H54 (cell line): ENCODE measurements around the gene DCUN1D3.
"Not testable (repeated sequence)": the region's sequence is repeated elsewhere in the genome, so short reads cannot be mapped to it uniquely, and the experiment has no call there.

Experiments used
- DNase-seq: peaks from one replicate; pipeline ENCODE4 v3.0.0; 2011; ENCODE audit warnings: low spot score, mixed read lengths; ENCODE audit not compliant: insufficient read length
- FAIRE-seq: peaks from 3 replicates; lab custom pipeline; 2011; peaks lifted over from hg19 to GRCh38; lab: Jason Lieb, UNC
- POLR2A ChIP-seq: IDR thresholded peaks from 2 replicates; pipeline ENCODE4 v1.6.1; 2011; ENCODE audit warnings: low read depth, mild to moderate bottlenecking, low read length

Gene DCUN1D3

DNA sequence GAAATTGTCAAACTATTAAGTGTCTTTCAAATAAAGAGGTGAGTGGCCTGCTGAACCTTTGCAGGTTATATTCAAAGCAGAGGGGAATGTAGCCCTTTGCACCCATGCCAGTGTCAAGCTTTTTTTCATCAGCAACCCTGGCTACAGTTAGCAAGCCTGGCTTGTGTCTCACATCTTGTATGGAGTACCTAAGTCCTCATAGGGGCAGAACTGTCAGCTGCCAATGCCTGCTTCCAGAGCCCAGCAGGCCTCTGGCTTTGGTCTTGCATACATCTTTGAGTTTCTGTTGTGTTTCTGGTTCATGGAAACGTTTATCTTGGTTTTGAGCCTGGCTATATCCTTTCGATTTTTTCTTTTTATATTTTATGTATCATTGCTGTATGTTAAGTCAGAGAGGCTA lies 67.1 kb downstream of the DCUN1D3 start:
- no peak for TF ChIP-seq POLR2A
- FAIRE-seq = no peak
- no peak for DNase-seq

GRCh38 chr16:20830372-20830771 lies 69.8 kb downstream of the DCUN1D3 start:
- FAIRE-seq (no peak), DNase-seq (no peak)
- no peak for TF ChIP-seq POLR2A

GRCh38 chr16:20829536-20829935 lies 70.6 kb downstream of the DCUN1D3 start:
- TF ChIP-seq POLR2A = no peak
- FAIRE-seq (no peak), DNase-seq (no peak)

GRCh38 chr16:20826039-20826566 lies 74.1 kb downstream of the DCUN1D3 start:
- DNase-seq (no peak), FAIRE-seq (no peak)
- TF ChIP-seq POLR2A = no peak

DNA sequence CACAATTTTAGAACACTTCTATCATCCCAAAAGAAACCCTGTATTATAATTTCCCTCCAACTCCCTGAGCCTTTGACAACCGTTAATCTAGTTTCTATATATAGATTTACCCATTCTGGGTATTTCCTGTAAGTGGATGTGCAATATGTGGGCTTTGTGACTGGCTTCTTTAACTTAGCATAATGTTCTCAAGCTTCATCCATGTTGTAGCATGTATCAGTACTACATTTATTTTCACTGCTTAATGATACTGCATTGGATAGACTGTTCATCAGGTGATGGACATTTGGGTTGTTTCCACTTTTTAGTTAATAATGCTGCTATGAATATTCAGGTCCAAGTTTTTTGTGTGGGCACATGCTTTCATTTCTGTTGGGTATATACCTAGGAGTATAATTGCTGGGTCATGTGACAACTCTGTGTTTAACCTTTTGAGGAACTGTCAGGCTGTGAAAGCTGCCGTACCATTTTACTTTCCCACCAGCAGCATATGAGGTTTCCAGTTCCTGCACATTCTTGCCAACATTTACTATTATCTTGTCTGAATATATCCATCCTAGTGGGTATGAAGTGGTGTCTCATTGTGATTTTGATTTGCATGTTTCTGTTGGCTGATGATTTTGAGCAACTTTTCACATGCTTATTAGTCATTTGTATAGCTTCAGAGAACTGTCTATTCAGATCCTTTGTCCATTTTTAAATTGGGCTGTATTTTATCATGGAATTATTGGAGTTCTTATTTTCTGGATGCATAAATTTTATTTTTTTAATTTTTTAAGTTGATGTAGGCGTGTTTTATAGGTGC lies 77.4 kb downstream of the DCUN1D3 start:
- no peak for TF ChIP-seq POLR2A
- FAIRE-seq (no peak), DNase-seq (no peak)

- no peak for FAIRE-seq
- no peak for TF ChIP-seq POLR2A
- no peak for DNase-seq
Measured at GRCh38 chr16:20821682-20822081, 78.5 kb downstream of the DCUN1D3 start.

- no peak for FAIRE-seq
- no peak for DNase-seq
- TF ChIP-seq POLR2A = no peak
Measured at GRCh38 chr16:20818929-20819585, 81.1 kb downstream of the DCUN1D3 start.

- TF ChIP-seq POLR2A = no peak
- FAIRE-seq = no peak
- DNase-seq = no peak
Measured at GRCh38 chr16:20814784-20815183, 85.4 kb downstream of the DCUN1D3 start.

GRCh38 chr16:20812510-20812909 lies 87.6 kb downstream of the DCUN1D3 start:
- FAIRE-seq (no peak), DNase-seq (no peak)
- no peak for TF ChIP-seq POLR2A

DNA sequence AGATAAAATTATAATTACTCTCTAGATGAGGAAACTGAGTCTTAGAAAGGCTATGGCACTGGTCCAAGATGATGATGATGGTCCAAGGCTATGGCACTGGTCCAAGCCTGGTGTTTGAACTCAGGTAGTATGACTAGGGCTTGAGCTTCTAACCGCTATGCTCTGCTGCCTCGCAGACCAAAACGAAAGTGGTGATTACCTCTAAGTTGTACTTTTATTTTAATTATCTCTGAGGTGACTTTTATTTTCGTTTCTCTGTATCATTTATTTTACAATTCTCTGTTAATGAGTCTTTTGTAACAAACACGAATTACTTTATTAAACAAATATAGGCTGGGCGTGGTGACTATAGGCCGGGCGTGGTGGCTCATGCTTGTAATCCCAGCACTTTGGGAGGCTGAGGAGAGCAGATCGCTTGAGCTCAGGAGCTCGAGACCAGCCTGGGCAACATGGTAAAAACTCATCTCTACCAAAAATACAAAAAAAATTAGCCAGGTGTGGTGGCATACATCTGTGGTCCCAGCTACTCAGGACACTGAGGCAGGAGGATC lies 88.2 kb downstream of the DCUN1D3 start:
- no peak for TF ChIP-seq POLR2A
- no peak for FAIRE-seq

GRCh38 chr16:20807862-20808261 lies 92.3 kb downstream of the DCUN1D3 start:
- DNase-seq (no peak), FAIRE-seq (no peak)
- no peak for TF ChIP-seq POLR2A

More for the DNA sequence above, 88.2 kb downstream of the DCUN1D3 start:
- no peak for DNase-seq

- TF ChIP-seq POLR2A = peak; percentile 72
- FAIRE-seq = peak; percentile 68
- peak; percentile 77 for DNase-seq
Measured at GRCh38 chr16:20806168-20807050, 93.7 kb downstream of the DCUN1D3 start, which contains the start of the genes ERI2 and REXO5. ERI2 (minus strand) TSS chr16:20806472; CDS start chr16:20806430, 42 bp downstream. REXO5 (plus strand) TSS chr16:20806527; CDS start chr16:20806954, 427 bp downstream.

- not testable (repeated sequence) for DNase-seq
Measured at GRCh38 chr16:20805684-20806167, 94.4 kb downstream of the DCUN1D3 start.

More at GRCh38 chr16:20805684-20806167, 94.4 kb downstream of the DCUN1D3 start:
- FAIRE-seq = not testable (repeated sequence)
